HL-60 (cell line): ENCODE data around the gene NCDN.

Experiments
- POLR2AphosphoS5 ChIP-seq: IDR thresholded peaks from 2 replicates; pipeline ENCODE4 v1.6.1; 2012; ENCODE audit warnings: low read depth
- SPI1 ChIP-seq: IDR thresholded peaks from 2 replicates; pipeline ENCODE4 v1.6.1; 2012; ENCODE audit warnings: low read depth, mild to moderate bottlenecking, borderline replicate concordance
- TF ChIP-seq, protein P1 (sequence below): IDR thresholded peaks from one replicate; pipeline ENCODE4 v1.5.1; 2011; ENCODE audit warnings: low read length, control low read depth, inconsistent platforms; ENCODE audit not compliant: insufficient read depth
- TF ChIP-seq, protein P2 (sequence below): IDR thresholded peaks from 2 replicates; pipeline ENCODE4 v1.6.1; 2012; ENCODE audit warnings: low read depth; ENCODE audit not compliant: insufficient replicate concordance

DNA sequence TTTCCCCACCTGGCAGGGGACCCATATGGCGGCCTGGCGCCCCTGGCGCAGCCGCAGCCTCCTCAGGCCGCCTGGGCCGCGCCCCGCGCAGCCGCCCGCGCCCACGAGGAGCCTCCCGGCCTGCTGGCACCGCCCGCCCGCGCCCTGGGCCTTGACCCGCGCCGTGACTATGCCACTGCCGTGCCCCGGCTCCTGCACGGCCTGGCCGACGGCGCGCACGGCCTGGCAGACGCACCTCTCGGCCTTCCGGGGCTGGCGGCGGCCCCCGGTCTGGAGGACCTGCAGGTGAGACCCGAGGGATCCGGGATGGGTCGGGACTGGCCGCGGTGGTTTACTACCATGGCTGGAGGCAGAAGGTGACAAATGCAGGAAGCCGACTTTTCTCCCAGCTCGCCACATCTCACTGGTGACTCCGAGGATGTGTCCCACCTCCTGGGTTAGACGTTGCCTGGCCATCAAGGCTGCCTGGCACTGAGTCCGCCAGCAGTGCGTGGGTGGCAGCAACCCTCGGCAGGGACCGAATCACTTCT, 16.6 kb downstream of the NCDN start:
- TF ChIP-seq, protein P1, sequence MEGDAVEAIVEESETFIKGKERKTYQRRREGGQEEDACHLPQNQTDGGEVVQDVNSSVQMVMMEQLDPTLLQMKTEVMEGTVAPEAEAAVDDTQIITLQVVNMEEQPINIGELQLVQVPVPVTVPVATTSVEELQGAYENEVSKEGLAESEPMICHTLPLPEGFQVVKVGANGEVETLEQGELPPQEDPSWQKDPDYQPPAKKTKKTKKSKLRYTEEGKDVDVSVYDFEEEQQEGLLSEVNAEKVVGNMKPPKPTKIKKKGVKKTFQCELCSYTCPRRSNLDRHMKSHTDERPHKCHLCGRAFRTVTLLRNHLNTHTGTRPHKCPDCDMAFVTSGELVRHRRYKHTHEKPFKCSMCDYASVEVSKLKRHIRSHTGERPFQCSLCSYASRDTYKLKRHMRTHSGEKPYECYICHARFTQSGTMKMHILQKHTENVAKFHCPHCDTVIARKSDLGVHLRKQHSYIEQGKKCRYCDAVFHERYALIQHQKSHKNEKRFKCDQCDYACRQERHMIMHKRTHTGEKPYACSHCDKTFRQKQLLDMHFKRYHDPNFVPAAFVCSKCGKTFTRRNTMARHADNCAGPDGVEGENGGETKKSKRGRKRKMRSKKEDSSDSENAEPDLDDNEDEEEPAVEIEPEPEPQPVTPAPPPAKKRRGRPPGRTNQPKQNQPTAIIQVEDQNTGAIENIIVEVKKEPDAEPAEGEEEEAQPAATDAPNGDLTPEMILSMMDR = no peak
- no peak for TF ChIP-seq SPI1
- TF ChIP-seq, protein P2, sequence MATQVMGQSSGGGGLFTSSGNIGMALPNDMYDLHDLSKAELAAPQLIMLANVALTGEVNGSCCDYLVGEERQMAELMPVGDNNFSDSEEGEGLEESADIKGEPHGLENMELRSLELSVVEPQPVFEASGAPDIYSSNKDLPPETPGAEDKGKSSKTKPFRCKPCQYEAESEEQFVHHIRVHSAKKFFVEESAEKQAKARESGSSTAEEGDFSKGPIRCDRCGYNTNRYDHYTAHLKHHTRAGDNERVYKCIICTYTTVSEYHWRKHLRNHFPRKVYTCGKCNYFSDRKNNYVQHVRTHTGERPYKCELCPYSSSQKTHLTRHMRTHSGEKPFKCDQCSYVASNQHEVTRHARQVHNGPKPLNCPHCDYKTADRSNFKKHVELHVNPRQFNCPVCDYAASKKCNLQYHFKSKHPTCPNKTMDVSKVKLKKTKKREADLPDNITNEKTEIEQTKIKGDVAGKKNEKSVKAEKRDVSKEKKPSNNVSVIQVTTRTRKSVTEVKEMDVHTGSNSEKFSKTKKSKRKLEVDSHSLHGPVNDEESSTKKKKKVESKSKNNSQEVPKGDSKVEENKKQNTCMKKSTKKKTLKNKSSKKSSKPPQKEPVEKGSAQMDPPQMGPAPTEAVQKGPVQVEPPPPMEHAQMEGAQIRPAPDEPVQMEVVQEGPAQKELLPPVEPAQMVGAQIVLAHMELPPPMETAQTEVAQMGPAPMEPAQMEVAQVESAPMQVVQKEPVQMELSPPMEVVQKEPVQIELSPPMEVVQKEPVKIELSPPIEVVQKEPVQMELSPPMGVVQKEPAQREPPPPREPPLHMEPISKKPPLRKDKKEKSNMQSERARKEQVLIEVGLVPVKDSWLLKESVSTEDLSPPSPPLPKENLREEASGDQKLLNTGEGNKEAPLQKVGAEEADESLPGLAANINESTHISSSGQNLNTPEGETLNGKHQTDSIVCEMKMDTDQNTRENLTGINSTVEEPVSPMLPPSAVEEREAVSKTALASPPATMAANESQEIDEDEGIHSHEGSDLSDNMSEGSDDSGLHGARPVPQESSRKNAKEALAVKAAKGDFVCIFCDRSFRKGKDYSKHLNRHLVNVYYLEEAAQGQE = no peak
- TF ChIP-seq POLR2AphosphoS5 = no peak
